GM18861 (cell line): ENCODE measurements around the gene HOXD13.

Experiments used
- ATAC-seq: cut with Tn5 transposase; IDR thresholded peaks from one replicate; pipeline ENCODE4 v1.9.1; 2021; ENCODE audit not compliant: unreplicated experiment

Gene HOXD13

DNA sequence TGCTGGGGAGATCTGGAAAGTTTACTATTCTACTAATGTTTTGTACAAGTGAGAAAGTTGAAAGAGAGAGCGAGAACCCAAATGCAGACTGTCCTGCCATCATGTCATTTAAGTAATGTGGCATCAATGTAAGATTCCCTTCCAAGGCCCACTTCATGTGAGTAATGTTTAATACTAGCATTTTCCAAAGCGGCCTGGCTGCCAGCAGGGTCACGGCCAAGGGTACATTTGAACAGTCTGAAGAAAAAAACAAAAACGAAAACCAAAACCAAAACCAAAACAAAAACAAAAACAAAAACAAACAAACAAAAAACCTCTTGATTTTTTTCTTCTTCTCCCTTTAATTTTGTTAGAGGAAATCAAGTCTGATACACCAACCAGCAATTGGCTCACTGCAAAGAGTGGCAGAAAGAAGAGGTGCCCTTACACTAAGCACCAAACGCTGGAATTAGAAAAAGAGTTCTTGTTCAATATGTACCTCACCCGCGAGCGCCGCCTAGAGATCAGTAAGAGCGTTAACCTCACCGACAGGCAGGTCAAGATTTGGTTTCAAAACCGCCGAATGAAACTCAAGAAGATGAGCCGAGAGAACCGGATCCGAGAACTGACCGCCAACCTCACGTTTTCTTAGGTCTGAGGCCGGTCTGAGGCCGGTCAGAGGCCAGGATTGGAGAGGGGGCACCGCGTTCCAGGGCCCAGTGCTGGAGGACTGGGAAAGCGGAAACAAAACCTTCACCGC, 26.2 kb downstream of the HOXD13 start:
- ATAC-seq: no peak

DNA sequence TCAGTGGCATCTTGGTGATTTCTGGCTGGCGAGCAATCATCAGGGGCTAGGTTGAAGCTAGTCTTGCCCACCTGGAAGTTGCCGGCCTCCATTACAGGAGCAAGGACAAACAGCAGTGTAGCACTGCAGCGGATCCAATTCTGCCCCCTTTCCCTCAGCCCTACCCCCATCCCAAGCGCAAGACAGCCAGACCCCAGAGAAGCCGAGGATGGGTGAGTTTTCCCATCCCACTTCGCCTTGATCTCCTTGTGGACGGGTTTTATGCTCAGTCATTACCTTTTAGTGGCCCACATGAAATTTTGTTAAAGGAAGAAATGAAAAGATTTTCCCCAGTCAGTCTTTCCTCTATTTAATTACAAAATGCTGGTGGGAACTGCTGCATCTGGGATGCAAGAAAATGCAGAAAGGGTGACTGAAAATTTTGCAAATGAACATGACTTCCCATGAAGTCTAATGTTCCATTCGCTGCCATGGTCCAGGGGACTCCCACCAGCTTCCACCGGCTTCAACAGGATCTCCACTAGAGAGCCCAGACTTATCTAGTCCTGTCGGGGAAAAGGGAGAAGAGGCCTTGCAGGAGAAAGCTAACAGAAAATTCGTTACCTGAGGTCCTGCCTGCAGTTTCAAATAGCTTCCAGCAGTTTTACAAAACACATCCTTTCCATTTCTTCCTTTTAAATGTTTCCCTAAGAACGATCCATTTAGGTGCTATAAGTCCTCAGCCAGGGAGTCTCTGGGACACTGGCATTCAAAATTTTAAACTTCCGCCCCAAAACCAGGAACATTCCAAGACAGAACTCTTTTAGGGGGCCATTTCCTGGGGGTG, 28.1 kb downstream of the HOXD13 start:
- no peak for ATAC-seq

DNA sequence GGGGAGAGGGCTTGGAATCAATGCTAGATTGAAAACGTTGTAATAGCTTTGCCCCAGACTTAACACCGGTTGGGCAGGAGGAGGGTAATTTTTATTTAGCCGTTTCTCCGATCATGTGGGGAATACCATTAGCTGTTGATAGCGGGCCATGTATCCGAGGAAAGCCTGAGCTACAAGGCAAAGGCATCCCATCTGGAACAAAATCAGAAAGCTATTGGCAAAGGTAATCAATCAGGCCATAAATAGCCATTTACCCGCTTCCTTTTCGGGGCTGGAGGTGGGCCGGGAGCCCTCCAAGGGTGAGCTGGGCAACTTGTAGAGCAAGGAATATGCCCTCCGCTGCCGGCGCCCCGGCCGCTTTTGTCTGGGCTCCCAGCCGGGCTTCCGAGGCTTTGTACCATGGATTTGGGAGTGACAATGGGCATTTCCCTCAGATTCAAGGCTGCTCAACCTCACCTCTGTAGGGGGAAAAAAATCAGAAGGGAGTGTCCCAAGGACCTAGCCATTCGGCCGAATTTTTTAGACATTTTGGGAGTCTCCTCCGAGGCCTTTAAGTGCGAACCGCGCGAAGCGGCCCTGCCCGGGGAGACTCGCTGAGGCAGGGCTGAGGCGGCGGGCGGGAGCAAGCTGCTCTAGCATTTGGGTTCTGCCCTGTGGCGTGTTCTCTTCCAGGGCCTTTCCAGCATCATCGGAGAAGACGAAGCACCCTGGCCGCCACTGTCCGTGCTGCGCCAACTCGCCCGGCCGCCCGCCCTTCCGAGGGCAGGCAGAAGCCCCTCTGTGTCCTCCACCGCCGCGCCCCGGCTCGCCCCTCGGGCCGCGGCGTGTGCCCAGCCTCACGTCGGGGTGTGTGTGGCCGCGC, 28.9 kb downstream of the HOXD13 start:
- no peak for ATAC-seq

DNA sequence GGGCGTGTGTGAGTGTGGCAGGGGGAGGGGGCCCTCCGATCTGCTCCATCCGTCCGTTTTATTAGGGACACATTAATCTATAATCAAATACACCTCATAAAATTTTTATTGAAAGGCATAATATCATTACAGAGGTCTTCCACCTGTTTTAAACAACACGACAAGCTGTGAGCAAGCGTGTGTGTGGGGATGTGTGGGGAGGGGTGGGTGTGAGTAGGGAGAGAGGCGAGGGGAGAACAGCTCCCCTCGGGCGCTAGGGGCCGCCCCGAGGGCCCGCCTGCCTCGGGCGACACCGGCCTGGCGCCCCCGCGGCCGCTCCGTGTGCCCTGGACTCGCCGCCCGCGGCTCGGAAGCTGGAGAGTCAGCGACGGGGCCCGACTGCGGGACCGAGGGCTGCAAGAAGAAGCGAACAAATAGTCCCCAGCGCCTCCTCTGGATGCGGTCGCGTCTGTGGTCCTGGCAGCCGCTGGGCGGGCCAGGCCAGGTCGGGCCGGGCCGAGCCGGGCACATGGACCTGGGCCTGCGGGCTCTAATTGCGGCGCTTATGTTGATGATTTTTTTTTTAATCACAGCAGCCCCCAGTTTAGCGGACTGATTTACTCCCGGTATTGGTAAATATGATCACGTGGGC, 29.6 kb downstream of the HOXD13 start:
- ATAC-seq: no peak

DNA sequence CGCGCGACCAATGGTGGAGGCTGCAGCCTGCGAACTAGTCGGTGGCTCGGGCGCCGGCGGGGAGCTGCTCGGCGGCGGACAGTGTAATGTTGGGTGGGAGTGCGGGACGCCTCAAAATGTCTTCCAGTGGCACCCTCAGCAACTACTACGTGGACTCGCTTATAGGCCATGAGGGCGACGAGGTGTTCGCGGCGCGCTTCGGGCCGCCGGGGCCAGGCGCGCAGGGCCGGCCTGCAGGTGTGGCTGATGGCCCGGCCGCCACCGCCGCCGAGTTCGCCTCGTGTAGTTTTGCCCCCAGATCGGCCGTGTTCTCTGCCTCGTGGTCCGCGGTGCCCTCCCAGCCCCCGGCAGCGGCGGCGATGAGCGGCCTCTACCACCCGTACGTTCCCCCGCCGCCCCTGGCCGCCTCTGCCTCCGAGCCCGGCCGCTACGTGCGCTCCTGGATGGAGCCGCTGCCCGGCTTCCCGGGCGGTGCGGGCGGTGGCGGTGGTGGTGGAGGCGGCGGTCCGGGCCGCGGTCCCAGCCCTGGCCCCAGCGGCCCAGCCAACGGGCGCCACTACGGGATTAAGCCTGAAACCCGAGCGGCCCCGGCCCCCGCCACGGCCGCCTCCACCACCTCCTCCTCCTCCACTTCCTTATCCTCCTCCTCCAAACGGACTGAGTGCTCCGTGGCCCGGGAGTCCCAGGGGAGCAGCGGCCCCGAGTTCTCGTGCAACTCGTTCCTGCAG, 30.3 kb downstream of the HOXD13 start, which contains the start of gene HOXD9:
HOXD9 (plus strand) TSS at position 37 of the 728 bp plus-strand sequence; CDS start at position 87, 50 bp downstream.
- no peak for ATAC-seq

DNA sequence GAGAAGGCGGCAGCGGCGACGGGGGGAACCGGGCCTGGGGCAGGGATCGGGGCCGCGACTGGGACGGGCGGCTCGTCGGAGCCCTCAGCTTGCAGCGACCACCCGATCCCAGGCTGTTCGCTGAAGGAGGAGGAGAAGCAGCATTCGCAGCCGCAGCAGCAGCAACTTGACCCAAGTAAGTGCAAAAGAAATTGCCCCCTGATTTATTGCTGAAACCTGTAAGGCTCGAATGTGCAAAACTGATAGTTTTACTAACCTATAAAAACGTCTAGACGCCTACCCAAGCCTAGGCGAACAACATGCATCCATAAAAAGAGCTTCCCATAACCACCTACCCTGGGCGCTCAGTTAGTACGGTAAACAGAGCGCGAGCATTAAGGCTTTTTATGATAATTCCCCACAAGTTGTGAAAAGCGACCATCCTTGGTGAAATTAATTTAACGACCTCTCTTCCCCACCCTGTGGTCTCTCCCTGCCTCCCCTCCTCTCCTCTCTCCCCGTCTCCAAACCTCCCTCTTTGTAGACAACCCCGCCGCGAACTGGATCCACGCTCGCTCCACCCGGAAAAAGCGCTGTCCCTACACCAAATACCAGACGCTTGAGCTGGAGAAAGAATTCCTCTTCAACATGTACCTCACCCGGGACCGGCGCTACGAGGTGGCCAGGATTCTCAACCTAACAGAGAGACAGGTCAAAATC, 31.0 kb downstream of the HOXD13 start:
- no peak for ATAC-seq

DNA sequence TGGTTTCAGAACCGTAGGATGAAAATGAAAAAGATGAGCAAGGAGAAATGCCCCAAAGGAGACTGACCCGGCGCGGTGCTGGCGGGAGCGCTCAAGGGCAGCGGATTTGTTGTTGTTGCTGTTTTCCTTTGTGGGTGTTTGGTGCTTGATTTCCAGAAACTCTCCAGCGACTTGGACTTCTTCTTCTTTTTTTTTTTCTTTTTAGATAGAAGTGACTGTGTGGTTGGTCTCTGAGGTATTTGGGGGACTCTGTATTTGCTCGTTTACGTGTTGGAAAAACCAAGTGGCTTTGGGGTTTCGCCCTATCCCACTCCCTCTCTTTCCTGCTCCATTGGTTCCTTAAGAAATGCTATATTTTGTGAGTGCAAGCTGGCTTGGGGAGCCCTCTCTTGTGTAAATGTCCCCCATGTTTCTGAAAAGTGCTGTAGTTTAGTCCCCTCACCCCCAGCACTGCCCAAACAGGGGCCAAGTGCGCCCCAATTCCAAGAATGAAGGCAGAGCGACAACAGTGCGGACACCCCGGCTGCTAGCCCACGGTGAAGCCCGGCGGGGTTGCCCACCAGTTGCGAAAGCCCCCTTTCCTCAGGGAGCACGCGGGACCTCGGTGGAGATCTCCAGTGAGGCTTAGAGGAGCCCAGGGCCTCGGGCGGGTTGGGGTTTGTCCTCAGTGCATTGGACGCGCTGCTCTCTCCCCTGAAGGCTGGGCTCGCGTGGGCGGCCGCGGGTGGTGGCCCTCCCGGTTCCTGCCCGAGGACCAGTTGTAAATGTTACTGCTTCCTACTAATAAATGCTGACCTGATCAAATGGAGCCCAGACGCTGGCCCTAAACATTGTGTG, 31.8 kb downstream of the HOXD13 start:
- ATAC-seq: no peak

DNA sequence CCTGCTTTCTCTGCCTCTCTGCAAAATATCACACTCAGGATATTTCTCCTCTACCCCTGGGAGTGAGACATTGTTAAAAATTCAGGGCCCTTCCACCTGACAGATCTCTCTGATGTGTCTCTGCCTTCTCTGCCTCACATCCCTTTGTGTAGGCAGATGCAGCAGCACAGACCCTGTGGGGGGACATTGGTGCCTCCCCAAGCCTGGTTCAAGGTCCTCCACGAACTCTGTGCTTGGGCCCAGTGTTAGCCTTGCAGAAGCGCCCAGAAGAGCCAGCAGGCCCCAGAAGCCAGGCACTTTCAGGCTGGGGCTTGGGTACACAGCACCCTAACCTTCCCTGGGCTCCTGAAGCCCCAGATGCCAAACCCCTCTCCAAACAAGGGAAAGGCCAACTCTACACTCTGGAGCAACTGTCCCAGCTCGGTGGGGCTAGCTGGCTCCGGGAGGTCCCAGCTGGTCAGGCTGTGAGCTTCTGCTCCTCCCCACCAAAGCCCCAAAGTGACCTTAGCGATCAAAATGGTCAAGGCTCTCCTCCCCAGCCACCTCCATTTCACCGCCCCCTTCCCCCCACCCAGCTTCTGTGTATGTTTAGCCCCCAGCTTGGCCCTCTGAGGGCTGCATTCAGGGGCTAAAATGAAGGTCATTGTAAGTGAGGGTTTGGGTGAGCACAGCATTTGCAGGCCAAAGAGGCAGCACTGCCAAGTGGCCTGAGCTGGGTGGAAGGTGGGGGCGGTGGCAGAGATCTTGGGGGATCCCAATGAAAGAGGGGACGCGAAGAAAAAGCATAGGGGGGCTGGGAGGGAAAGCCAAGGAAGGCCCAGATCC, 32.6 kb downstream of the HOXD13 start:
- no peak for ATAC-seq

DNA sequence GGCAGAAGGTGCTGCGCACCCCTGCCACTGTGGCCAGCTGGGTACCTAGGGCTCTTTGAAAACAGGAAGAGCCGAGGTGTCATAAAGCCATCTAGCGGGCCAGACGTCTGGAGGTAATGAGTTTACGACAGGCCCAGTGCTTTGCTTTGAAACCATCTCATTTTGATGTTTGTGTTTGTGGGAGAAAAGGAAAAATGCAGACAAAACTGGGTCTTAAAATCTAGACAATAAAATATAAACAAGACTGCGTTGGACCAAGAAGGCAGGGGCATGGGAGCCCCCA, 33.2 kb downstream of the HOXD13 start:
- ATAC-seq: no peak

DNA sequence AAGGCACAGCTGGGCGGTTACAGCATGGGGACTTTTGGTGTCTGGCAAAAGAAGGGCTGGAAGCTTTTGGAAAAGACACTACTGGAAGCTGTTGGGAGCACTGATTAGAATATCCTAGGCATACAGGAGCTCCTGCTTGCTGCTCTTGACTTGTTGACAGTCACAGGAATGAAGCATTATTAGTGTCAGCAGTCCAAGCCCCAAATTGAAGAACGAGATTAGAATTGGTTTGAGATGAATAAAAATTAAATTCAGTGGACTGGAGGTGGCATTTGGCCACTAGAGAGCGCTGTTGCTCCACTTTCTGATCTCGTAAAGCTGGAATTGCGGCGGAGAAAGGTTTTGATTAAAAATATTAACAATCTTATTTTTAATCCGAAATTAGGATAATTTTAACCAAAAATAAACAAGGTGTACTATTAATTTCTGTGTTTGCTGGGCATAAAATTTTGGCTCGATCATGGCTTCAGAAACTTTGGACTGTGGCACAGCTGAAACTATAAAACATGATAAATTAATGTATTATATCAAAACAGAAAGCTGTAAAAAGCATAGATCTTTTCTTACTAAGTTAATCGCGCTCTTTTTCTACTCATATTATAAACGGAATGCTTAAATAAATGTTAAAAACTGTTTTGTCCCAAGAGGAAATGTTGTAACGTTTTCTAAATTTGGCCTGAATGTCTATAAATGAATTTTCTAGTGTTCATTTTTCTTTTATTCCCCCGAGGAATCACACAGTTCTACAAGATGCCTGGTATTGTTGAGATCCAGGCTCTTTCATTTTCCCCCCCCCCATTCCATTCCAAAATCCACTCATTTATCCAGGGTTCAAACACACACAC, 34.6 kb downstream of the HOXD13 start:
- no peak for ATAC-seq

DNA sequence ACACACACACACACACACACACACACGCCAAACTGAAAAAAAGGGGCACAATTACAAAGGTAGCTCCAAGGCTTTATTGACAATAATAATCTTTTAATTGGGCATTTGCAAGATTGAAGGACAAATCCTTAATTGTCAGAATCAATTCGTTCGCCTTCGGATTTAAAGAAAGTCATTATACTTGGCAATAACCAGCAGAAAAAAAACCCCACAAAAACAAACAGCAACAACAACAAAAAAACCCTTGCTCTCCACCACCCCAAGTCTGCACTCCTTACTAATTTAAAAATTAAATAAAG, 35.2 kb downstream of the HOXD13 start:
- ATAC-seq: no peak

DNA sequence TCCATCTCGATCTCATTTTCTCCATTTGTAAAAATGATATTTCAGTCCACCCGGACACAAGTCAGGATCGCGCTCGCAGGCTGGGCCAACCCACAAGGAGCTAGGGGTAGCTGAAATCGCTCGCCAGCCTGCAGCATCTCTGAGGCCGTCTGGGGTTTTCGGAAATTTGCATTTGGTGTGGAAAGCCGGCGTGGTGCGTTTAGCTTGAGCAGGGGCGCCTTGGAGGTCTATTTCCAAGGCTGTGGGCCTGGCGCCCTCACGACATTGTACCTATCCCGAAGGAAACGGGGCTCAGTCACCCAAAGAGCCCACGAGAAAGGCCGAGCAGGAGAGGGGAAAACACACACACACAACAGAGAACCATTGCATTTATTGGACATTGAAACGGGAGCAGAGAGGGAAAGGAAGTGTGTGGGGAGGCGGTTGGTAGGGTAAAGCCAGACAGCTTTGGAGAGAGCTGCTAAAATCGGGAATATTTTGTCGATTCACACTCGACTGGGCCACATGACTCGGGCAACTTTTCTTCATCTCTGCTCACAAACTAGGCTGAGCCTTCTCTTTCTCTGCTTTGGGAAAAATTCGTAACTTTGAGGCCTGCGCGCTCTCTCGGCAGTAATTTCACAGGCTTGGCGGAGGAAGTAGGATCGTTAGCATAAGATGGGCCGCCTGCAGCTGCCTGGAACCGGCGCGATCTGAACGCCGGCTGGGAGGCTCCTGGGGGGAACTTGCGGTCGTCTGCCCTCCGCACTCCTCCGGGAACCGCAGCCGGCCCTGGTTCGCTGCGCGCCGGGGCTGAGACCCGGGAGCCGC, 35.9 kb downstream of the HOXD13 start:
- ATAC-seq: no peak

DNA sequence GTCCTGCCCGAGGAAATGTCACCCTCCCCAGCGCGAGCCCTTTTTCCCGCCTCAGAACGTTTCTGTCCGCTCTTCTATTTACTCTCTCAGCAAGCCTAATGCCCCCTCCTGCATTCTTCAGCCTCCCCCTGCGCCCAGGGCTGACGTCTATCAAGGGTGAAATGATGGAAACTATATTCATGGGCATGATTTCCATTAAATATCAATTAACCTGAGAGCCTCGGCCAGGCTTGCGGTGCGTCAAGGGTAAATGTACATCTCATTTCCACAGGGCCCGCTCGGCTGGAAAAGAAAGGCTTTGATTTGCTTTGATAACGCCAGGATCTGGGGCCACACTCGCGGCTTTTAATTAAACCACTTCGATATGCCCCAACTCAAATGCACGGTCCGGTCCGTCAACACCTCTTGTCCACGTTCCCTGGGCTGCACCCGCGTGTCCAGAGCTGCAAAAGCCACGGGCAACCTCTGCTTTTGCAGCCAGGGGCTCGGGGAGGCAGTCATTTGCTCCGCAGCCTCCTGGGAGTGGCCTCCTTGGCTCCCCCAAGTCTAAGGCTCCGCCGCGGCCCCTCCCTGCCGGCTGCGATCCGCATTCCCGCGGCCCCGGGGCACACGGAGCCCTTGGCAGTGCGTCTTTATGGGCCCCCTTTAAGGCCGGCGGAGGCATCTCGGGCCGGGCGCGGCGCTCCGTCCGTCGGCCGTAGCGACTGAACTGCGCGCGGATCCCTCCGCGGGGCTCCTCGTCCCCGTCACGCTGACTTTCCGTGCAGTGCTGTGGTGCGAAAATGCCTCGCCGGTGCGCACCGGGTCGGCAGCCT, 36.7 kb downstream of the HOXD13 start, which contains the start of gene HOXD8:
HOXD8 (plus strand) TSS at position 724 of the 815 bp plus-strand sequence. CDS start 662 bp downstream, outside the sequence.
- ATAC-seq: no peak

DNA sequence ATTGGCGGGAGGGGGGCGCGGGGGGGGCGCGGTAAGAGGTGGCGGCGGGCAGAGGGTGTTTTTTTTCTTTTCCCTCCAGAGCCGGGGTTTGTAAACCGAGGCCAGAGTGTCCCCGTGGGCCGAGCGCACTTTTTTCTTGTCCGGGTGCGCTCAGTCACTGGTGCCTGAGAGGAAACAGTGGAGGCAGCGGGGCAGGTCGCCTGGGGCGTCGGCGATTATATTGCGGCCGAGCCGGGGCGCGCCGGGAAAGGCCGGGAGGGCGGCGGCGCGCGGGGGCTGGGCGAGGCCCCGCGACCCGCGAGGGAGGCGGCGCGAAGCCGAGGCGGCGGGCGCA, 37.3 kb downstream of the HOXD13 start:
- ATAC-seq: no peak

DNA sequence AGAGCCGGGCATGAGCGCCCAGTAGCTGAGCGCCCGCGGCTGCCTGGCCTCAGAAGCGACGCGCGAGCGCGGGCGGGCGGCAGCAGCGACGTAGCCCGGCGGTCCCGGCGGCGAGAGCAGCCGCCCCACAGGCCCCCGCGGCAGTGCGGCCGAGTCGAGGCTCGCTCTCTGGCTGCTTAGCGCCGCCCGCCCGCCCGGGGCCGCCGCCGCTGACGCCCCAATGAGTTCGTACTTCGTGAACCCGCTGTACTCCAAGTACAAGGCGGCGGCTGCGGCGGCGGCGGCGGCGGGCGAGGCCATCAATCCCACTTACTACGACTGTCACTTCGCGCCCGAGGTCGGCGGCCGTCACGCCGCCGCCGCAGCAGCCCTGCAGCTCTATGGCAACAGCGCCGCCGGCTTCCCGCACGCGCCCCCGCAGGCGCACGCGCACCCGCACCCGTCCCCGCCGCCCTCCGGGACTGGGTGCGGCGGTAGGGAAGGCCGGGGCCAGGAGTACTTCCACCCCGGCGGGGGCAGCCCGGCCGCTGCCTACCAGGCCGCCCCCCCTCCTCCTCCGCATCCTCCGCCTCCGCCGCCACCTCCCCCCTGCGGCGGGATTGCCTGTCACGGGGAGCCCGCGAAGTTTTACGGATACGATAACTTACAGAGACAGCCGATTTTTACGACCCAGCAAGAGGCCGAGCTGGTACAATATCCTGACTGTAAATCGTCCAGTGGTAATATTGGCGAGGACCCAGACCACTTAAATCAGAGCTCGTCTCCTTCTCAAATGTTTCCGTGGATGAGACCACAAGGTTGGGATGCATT, 37.8 kb downstream of the HOXD13 start:
- no peak for ATAC-seq
